ENCODE data around the gene TRAPPC12. TPM values are rescaled to one million over a fixed set of nuclear protein-coding genes. Genes with fewer than 3 reads are reported as not detected.
A peak's percentile ranks its signal among the peaks of the same experiment; 100 is the strongest.

The TRAPPC12 gene
- total RNA-seq, 1 experiment from 2014 or later = 86.2 TPM

DNA sequence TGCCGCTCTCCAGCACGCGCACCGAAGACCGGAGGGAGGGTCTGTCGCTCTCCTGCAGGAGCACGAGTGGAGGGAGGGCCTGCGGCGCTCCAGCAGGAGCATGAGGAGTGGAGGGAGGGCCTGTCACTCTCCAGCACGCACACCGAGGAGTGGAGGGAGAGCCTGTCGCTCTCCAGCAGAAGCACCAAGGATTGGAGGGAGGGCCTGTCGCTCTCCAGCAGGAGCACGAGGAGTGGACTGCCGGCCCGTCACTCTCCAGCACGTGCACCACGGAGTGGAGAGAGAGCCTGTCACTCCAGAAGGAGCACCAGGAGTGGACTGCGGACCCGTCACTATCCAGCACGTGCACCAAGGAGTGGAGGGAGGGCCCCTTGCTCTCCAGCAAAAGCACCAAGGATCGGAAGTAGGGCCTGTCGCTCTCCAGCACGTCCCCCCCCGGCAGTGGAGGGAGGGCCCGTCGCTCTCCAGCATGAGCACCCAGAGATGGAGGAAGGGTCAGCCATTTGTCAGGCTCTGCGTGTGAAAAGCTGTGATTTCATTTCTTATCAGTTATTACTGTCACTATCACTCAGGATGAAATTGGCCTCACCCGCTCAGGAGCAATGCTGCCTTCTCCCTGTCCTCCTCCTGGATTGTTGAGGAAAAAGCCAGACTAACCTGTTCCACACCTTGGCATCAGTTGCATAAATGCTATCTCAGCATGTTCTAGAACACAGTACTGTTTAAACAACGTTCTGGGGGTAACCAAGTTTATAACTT lies 103.9 kb downstream of the TRAPPC12 start:
- Histone ChIP-seq H3K27ac (ENCODE audit: low read length) (no peak overlapping the region), H2AFZ (ENCODE audit: low read length) (no peak overlapping the region), H3K9me2 (replicated peaks; ENCODE audit: low read length) (no peaks in the 10 kb centered on the region), H3K9me3 (ENCODE audit: low read length) (no peaks in the 10 kb centered on the region), H3K79me2 (ENCODE audit: low read length) (no peaks in the 10 kb centered on the region), H3K4me2 (ENCODE audit: low read length) (no peak overlapping the region), H4K20me1 (ENCODE audit: low read length) (no peaks in the 10 kb centered on the region), H3K27me3 (ENCODE audit: low read length) (no peaks in the 10 kb centered on the region), H3K4me3 (ENCODE audit: low read length) (no peak overlapping the region), H3K36me3 (ENCODE audit: low read depth, low read length) (peaks cover 3% of the 10 kb centered on the region; the same call in 1 of the 2 replicates), H3F3A (ENCODE audit: low read length, unreplicated experiment) (no peaks in the 10 kb centered on the region), H3K9ac (ENCODE audit: low read length) (no peak overlapping the region), H3K4me1 (ENCODE audit: insufficient read depth, low read length) (no peaks in the 10 kb centered on the region)
- DNase-seq (peak; percentile 48), ATAC-seq (peak; percentile 83)
- intact Hi-C loops (cut with micrococcal nuclease) = no loop called here
- TF ChIP-seq, protein P1, sequence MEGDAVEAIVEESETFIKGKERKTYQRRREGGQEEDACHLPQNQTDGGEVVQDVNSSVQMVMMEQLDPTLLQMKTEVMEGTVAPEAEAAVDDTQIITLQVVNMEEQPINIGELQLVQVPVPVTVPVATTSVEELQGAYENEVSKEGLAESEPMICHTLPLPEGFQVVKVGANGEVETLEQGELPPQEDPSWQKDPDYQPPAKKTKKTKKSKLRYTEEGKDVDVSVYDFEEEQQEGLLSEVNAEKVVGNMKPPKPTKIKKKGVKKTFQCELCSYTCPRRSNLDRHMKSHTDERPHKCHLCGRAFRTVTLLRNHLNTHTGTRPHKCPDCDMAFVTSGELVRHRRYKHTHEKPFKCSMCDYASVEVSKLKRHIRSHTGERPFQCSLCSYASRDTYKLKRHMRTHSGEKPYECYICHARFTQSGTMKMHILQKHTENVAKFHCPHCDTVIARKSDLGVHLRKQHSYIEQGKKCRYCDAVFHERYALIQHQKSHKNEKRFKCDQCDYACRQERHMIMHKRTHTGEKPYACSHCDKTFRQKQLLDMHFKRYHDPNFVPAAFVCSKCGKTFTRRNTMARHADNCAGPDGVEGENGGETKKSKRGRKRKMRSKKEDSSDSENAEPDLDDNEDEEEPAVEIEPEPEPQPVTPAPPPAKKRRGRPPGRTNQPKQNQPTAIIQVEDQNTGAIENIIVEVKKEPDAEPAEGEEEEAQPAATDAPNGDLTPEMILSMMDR (conservative IDR thresholded peaks at IDR 0.05; ENCODE audit: low read depth, low read length) = no peak
- no peak for TF ChIP-seq EZH2phosphoT487 (IDR thresholded peaks at IDR 0.05; ENCODE audit: borderline replicate concordance, low read length)
- no peak for TF ChIP-seq EZH2 (IDR thresholded peaks at IDR 0.05; ENCODE audit: low read length, unreplicated experiment)
- ChIA-PET POLR2A (ENCODE audit: unreplicated experiment) (interaction anchor here (0.6 kb wide), 1 partner anchor 1602 kb away, joined by 4 read pairs; no protein-coding TSS in a partner anchor), CTCF (no interaction called here)
- BruUV-seq (replicated peaks) = no TSS peak

DNA sequence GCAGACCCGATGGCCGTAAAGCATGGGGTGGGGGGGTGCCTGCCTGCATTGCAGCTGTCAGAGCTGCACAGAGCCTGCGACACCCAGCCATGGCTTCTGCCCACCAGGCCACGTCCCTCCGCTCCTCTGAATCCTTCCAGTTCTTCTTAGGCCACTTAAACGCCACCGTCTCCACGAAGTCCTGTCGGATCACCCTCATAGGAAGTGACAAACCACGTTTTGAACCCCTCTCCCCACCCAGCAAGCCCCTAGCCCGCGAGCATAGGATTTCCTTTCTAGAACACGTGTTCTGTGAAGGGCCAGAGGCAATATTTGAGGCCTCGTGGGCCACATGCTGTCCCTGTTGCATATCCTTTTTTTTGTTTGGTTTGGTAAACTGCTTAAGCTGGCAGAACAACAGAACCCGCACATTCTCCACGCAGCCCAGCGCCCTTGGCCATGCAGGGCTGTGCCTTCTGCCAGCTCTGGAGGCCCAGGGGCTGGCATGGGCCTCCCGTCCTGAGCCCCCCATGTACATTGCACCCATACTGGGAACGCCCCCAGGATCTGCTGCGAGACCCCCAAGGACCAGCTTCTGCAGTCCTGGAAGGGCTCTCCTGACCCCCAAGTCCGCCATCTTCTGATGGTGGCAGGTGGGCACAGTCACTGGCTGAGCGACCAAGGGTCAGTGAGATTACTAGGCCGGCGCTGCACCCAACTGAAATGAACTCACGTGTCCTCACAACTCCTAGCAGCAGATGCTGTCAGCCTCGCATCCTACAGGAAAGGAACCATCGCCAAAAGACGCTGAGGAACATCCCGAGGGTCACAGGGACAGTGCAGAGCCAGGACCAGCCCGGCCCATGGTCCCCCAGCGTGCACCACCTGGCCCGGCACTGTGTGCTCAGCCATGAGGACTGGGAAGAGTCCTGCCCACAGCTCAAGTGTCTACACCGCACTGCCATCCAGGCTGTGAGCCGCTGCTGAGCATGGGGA lies 104.8 kb downstream of the TRAPPC12 start:
- BruUV-seq (replicated peaks) = no TSS peak
- H3K9me2 ChIP-seq (replicated peaks; ENCODE audit: low read length) = no peaks in the 10 kb centered on the region
- H3K9ac ChIP-seq (ENCODE audit: low read length) = no peak overlapping the region
- no peak overlapping the region for H3K4me3 ChIP-seq (ENCODE audit: low read length)
- H3K36me3 ChIP-seq (ENCODE audit: low read depth, low read length) = no peaks in the 10 kb centered on the region; the same call in 1 of the 2 replicates
- H3K9me3 ChIP-seq (ENCODE audit: low read length) = no peaks in the 10 kb centered on the region
- no peaks in the 10 kb centered on the region for H3K79me2 ChIP-seq (ENCODE audit: low read length)
- CTCF ChIA-PET = no interaction called here
- no peaks in the 10 kb centered on the region for H3K4me1 ChIP-seq (ENCODE audit: insufficient read depth, low read length)
- no peak overlapping the region for H3K27ac ChIP-seq (ENCODE audit: low read length)
- TF ChIP-seq EZH2phosphoT487 (IDR thresholded peaks at IDR 0.05; ENCODE audit: borderline replicate concordance, low read length) (no peak), EZH2 (IDR thresholded peaks at IDR 0.05; ENCODE audit: low read length, unreplicated experiment) (no peak)
- TF ChIP-seq, protein P1 (conservative IDR thresholded peaks at IDR 0.05; ENCODE audit: low read depth, low read length) = no peak
- H3F3A ChIP-seq (ENCODE audit: low read length, unreplicated experiment) = no peaks in the 10 kb centered on the region
- no peak overlapping the region for H3K4me2 ChIP-seq (ENCODE audit: low read length)
- no peak for DNase-seq
- H2AFZ ChIP-seq (ENCODE audit: low read length) = no peak overlapping the region
- intact Hi-C loops (cut with micrococcal nuclease) = no loop called here
- no peak for ATAC-seq
- no peaks in the 10 kb centered on the region for H4K20me1 ChIP-seq (ENCODE audit: low read length)
- POLR2A ChIA-PET (ENCODE audit: unreplicated experiment) = no interaction called here
- no peaks in the 10 kb centered on the region for H3K27me3 ChIP-seq (ENCODE audit: low read length)

All from PC-3 (cell line).